Peyer's patch (tissue), 4 donors: ENCODE measurements around the gene CMAS.

Experiments
- POLR2A ChIP-seq, 2 donors: fragments of 450-650 bp; IDR thresholded peaks; one replicate each; pipeline ENCODE4 v1.5.1; 2017; ENCODE audit warnings: antibody characterized with exemption in 2 of 2, mild to moderate bottlenecking in 2 of 2, moderate library complexity in 2 of 2
- TF ChIP-seq, protein P1 (sequence below), 6 experiments: fragments of 450-650 bp in 4 of 6; fragments of 200-600 bp in 2 of 6; sonication (generic) in 1 of 6; IDR thresholded peaks; one replicate each; pipeline ENCODE4 v1.5.1; 2017 to 2019; ENCODE audit warnings: antibody characterized with exemption in 6 of 6, mild to moderate bottlenecking in 3 of 6, moderate library complexity in 1 of 6

GRCh38 chr12:22043943-22044342 is 2.1 kb upstream of the CMAS start:
- TF ChIP-seq, protein P1, sequence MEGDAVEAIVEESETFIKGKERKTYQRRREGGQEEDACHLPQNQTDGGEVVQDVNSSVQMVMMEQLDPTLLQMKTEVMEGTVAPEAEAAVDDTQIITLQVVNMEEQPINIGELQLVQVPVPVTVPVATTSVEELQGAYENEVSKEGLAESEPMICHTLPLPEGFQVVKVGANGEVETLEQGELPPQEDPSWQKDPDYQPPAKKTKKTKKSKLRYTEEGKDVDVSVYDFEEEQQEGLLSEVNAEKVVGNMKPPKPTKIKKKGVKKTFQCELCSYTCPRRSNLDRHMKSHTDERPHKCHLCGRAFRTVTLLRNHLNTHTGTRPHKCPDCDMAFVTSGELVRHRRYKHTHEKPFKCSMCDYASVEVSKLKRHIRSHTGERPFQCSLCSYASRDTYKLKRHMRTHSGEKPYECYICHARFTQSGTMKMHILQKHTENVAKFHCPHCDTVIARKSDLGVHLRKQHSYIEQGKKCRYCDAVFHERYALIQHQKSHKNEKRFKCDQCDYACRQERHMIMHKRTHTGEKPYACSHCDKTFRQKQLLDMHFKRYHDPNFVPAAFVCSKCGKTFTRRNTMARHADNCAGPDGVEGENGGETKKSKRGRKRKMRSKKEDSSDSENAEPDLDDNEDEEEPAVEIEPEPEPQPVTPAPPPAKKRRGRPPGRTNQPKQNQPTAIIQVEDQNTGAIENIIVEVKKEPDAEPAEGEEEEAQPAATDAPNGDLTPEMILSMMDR (IDR thresholded peaks at IDR 0.05) = no peak
- no peak for TF ChIP-seq POLR2A (IDR thresholded peaks at IDR 0.05)
